Esophagus (tissue), 2 donors: ENCODE data around the gene PITRM1. TPM values are rescaled to one million over a fixed set of nuclear protein-coding genes. Genes with fewer than 3 reads are reported as not detected.

Experiments
- H3K27ac ChIP-seq, 2 donors: one replicate each; pipeline ENCODE4 v1.5.1; 2013; ENCODE audit warnings: low read depth in 2 of 2, mild to moderate bottlenecking in 2 of 2, inconsistent platforms in 1 of 2, low read length in 1 of 2, moderate library complexity in 1 of 2
- H3K27me3 ChIP-seq, 2 donors: one replicate each; pipeline ENCODE4 v1.6.1; 2013; ENCODE audit warnings: low read length in 2 of 2, control low read depth in 1 of 2, mild to moderate bottlenecking in 1 of 2; ENCODE audit not compliant: insufficient read depth in 2 of 2, control insufficient read depth in 1 of 2
- H3K36me3 ChIP-seq, 2 donors: one replicate each; pipeline ENCODE4 v1.6.1; 2013; ENCODE audit warnings: low read length in 1 of 2; ENCODE audit not compliant: control insufficient read depth in 2 of 2, insufficient read depth in 2 of 2
- H3K4me1 ChIP-seq, 2 donors: one replicate each; pipeline ENCODE4 v1.6.1; 2013; ENCODE audit warnings: low read length in 1 of 2; ENCODE audit not compliant: control insufficient read depth in 2 of 2, insufficient read depth in 2 of 2
- H3K4me3 ChIP-seq, 2 donors: one replicate each; pipeline ENCODE4 v1.5.1; 2013; ENCODE audit warnings: low read length in 2 of 2, mild to moderate bottlenecking in 2 of 2, low read depth in 1 of 2, moderate library complexity in 1 of 2
- H3K9me3 ChIP-seq, 2 donors: one replicate each; pipeline ENCODE4 v1.6.1; 2013; ENCODE audit warnings: mild to moderate bottlenecking in 2 of 2, low read depth in 1 of 2, low read length in 1 of 2, moderate library complexity in 1 of 2; ENCODE audit not compliant: control insufficient read depth in 2 of 2, insufficient read depth in 1 of 2
- WGBS, 2 donors: extraction: QIAGEN DNeasy Blood & Tissue Kit; methylation state at CpG; one replicate each; pipeline ENCODE4 v1.1.7; 2013; 5-methylcytosine and 5-hydroxymethylcytosine counted together
- polyA plus RNA-seq, 2 donors: library from polyadenylated mRNA; stranded (reverse); fragments of 200-250 nt; gene quantifications; one replicate each; pipeline ENCODE4 v1.2.3, GENCODE V29; 2013
- donor health status: healthy with polysubstance abuse.
- donor health status: Bipolar disorder and iron deficiency.

PITRM1 gene
- polyA plus RNA-seq, 2 donors: 41.8 to 53.0 TPM

GRCh38 chr10:3159152-3159551 lies 13.4 kb downstream of the PITRM1 start:
- Histone ChIP-seq H3K27ac (no peak overlapping the region), H3K4me3 (no peak overlapping the region), H3K9me3 (no peaks in the 10 kb centered on the region), H3K27me3 (no peaks in the 10 kb centered on the region), H3K36me3 (peaks cover 20 to 40% of the 10 kb centered on the region in 2 donors), H3K4me1 (no peaks in the 10 kb centered on the region)
- 90 to 92% methylated on average over 10 of the region's 10 CpGs for WGBS, 2 donors

- Histone ChIP-seq H3K27me3 (no peaks in the 10 kb centered on the region), H3K27ac (no peak overlapping the region), H3K9me3 (no peaks in the 10 kb centered on the region), H3K4me3 (no peak overlapping the region), H3K36me3 (peaks cover 38 to 45% of the 10 kb centered on the region in 2 donors), H3K4me1 (no peaks in the 10 kb centered on the region)
- WGBS, 2 donors: 94 to 96% methylated on average over 10 of the region's 10 CpGs
These were observed 17.9 kb downstream of the PITRM1 start for GRCh38 chr10:3154666-3155065.

GRCh38 chr10:3152566-3152935 lies 20.0 kb downstream of the PITRM1 start:
- Histone ChIP-seq H3K4me3 (no peak overlapping the region), H3K27ac (no peak overlapping the region), H3K36me3 (peaks cover 29 to 49% of the 10 kb centered on the region in 2 donors), H3K9me3 (no peaks in the 10 kb centered on the region), H3K27me3 (no peaks in the 10 kb centered on the region), H3K4me1 (no peaks in the 10 kb centered on the region)
- WGBS, 2 donors: 85 to 88% methylated on average over 9 of the region's 9 CpGs

- Histone ChIP-seq H3K9me3 (no peaks in the 10 kb centered on the region), H3K4me1 (no peaks in the 10 kb centered on the region), H3K27me3 (no peaks in the 10 kb centered on the region), H3K4me3 (no peak overlapping the region), H3K27ac (no peak overlapping the region), H3K36me3 (peaks cover 31 to 49% of the 10 kb centered on the region in 2 donors)
- WGBS, 2 donors: 93 to 94% methylated on average over 13 of the region's 13 CpGs
These were observed 20.6 kb downstream of the PITRM1 start for GRCh38 chr10:3151889-3152565.

- Histone ChIP-seq H3K36me3 (peaks cover 31 to 53% of the 10 kb centered on the region in 2 donors), H3K27me3 (no peaks in the 10 kb centered on the region), H3K9me3 (no peaks in the 10 kb centered on the region), H3K27ac (no peak overlapping the region), H3K4me3 (no peak overlapping the region), H3K4me1 (no peaks in the 10 kb centered on the region)
- WGBS, 2 donors: 90 to 95% methylated on average over 14 of the region's 14 CpGs
These were observed 21.6 kb downstream of the PITRM1 start for GRCh38 chr10:3150961-3151360.

- Histone ChIP-seq H3K4me1 (no peaks in the 10 kb centered on the region), H3K9me3 (no peaks in the 10 kb centered on the region), H3K36me3 (peaks cover 34 to 52% of the 10 kb centered on the region in 2 donors), H3K27me3 (no peaks in the 10 kb centered on the region), H3K4me3 (no peak overlapping the region), H3K27ac (no peak overlapping the region)
- WGBS, 2 donors: 89% methylated on average over 13 of the region's 13 CpGs
These were observed 22.2 kb downstream of the PITRM1 start for GRCh38 chr10:3150366-3150765.

- no peak overlapping the region for H3K4me3 ChIP-seq
- H3K36me3 ChIP-seq: peaks cover 35 to 52% of the 10 kb centered on the region in 2 donors
- H3K27ac ChIP-seq: no peak overlapping the region
- no peaks in the 10 kb centered on the region for H3K9me3 ChIP-seq
- H3K27me3 ChIP-seq: no peaks in the 10 kb centered on the region
- no peaks in the 10 kb centered on the region for H3K4me1 ChIP-seq
- 86 to 87% methylated on average over 11 of the region's 11 CpGs for WGBS, 2 donors
These were observed 22.7 kb downstream of the PITRM1 start for GRCh38 chr10:3149918-3150317.

GRCh38 chr10:3148994-3149393 lies 23.6 kb downstream of the PITRM1 start:
- Histone ChIP-seq H3K4me1 (no peaks in the 10 kb centered on the region), H3K27ac (no peak overlapping the region), H3K27me3 (no peaks in the 10 kb centered on the region), H3K4me3 (no peak overlapping the region), H3K36me3 (peaks cover 37 to 50% of the 10 kb centered on the region in 2 donors), H3K9me3 (no peaks in the 10 kb centered on the region)
- WGBS, 2 donors: 81 to 85% methylated on average over 9 of the region's 9 CpGs

GRCh38 chr10:3148041-3148440 lies 24.5 kb downstream of the PITRM1 start:
- Histone ChIP-seq H3K9me3 (no peaks in the 10 kb centered on the region), H3K36me3 (peaks cover 45 to 57% of the 10 kb centered on the region in 2 donors), H3K4me1 (no peaks in the 10 kb centered on the region), H3K27me3 (no peaks in the 10 kb centered on the region), H3K4me3 (no peak overlapping the region), H3K27ac (no peak overlapping the region)
- WGBS, 2 donors: 88 to 93% methylated on average over 17 of the region's 17 CpGs

- 89 to 95% methylated on average over 17 of the region's 17 CpGs for WGBS, 2 donors
- no peaks in the 10 kb centered on the region for H3K4me1 ChIP-seq
- H3K36me3 ChIP-seq: peaks cover 42 to 59% of the 10 kb centered on the region in 2 donors
- no peaks in the 10 kb centered on the region for H3K27me3 ChIP-seq
- H3K4me3 ChIP-seq: no peak overlapping the region
- no peak overlapping the region for H3K27ac ChIP-seq
- H3K9me3 ChIP-seq: no peaks in the 10 kb centered on the region
These were observed 25.3 kb downstream of the PITRM1 start for GRCh38 chr10:3147117-3147820.
